GM12875 (cell line): ENCODE measurements around the gene NKPD1.

Experiments
- H3K4me3 ChIP-seq: one replicate; pipeline ENCODE4 v1.5.1; 2011; ENCODE audit warnings: low read depth, low read length, control low read depth
- CTCF ChIP-seq: IDR thresholded peaks from 2 replicates; pipeline ENCODE4 v1.5.1; 2011; ENCODE audit warnings: low read depth, mild to moderate bottlenecking, control low read depth, inconsistent platforms, low read length, moderate library complexity, borderline replicate concordance; ENCODE audit not compliant: insufficient read depth

NKPD1 gene

GRCh38 chr19:45152504-45153338 is 8.1 kb downstream of the NKPD1 start:
- no peak for TF ChIP-seq CTCF
- no peak overlapping the region for H3K4me3 ChIP-seq

GRCh38 chr19:45151821-45152503 is 8.8 kb downstream of the NKPD1 start:
- no peak overlapping the region for H3K4me3 ChIP-seq
- no peak for TF ChIP-seq CTCF

- no peak for TF ChIP-seq CTCF
These were observed 9.5 kb downstream of the NKPD1 start for GRCh38 chr19:45151320-45151719.

GRCh38 chr19:45150751-45151281 is 10.0 kb downstream of the NKPD1 start:
- H3K4me3 ChIP-seq: no peak overlapping the region
- no peak for TF ChIP-seq CTCF

More at GRCh38 chr19:45151320-45151719, 9.5 kb downstream of the NKPD1 start:
- H3K4me3 ChIP-seq: no peak overlapping the region

- TF ChIP-seq CTCF: no peak
These were observed 10.6 kb downstream of the NKPD1 start for GRCh38 chr19:45150180-45150579.

GRCh38 chr19:45149129-45149528 is 11.7 kb downstream of the NKPD1 start:
- TF ChIP-seq CTCF: no peak
- no peak overlapping the region for H3K4me3 ChIP-seq

More at GRCh38 chr19:45150180-45150579, 10.6 kb downstream of the NKPD1 start:
- H3K4me3 ChIP-seq: no peak overlapping the region
